Esophagus muscularis mucosa (tissue), 4 donors: Measurements from ENCODE around the gene ANKRD13D. TPM values are rescaled to one million over a fixed set of nuclear protein-coding genes. Genes with fewer than 3 reads are reported as not detected.

Experiments
- DNase-seq: peaks from one replicate; pipeline ENCODE4 v3.0.0-alpha.2; 2017; ENCODE audit errors: extremely low spot score
- H3K27ac ChIP-seq, 4 donors: fragments of 200-600 bp; sonication (generic); replicated peaks in 1 of 4; 1 replicate in 3 of 4; 2 replicates in 1 of 4; pipeline ENCODE4 v1.5.1; 2016 to 2019; ENCODE audit warnings: mild to moderate bottlenecking in 1 of 4
- H3K27me3 ChIP-seq, 4 donors: fragments of 200-600 bp; sonication (generic); one replicate each; pipeline versions ENCODE4 v1.5.1 to v1.6.0; 2016 to 2019
- H3K36me3 ChIP-seq, 4 donors: fragments of 200-600 bp; sonication (generic); one replicate each; pipeline ENCODE4 v1.5.1; 2016 to 2019
- H3K4me1 ChIP-seq, 4 donors: fragments of 200-600 bp; sonication (generic); one replicate each; pipeline ENCODE4 v1.5.1; 2016 to 2019
- H3K4me3 ChIP-seq, 4 donors: fragments of 200-600 bp; sonication (generic); 1 replicate in 2 of 4; 2 replicates in 2 of 4; pipeline ENCODE4 v1.5.1; 2016 to 2019; ENCODE audit warnings: mild to moderate bottlenecking in 4 of 4, moderate library complexity in 1 of 4
- H3K9me3 ChIP-seq, 4 donors: fragments of 200-600 bp; sonication (generic); 1 replicate in 3 of 4; 2 replicates in 1 of 4; pipeline ENCODE4 v1.5.1; 2016 to 2019
- CTCF ChIP-seq, 3 experiments: fragments of 200-600 bp in 2 of 3; fragments of 450-650 bp in 1 of 3; sonication (generic) in 2 of 3; IDR thresholded peaks; one replicate each; pipeline ENCODE4 v1.5.1; 2017 to 2019; ENCODE audit warnings: antibody characterized with exemption in 3 of 3, mild to moderate bottlenecking in 2 of 3, moderate library complexity in 1 of 3
- EP300 ChIP-seq: sonication (generic); formaldehyde crosslinking; IDR thresholded peaks from one replicate; pipeline ENCODE4 v1.6.1; 2017; ENCODE audit warnings: antibody characterized with exemption
- POLR2A ChIP-seq: fragments of 450-650 bp; IDR thresholded peaks from one replicate; pipeline ENCODE4 v1.6.1; 2017; ENCODE audit warnings: antibody characterized with exemption, moderate library complexity, mild to moderate bottlenecking, low read depth
- POLR2AphosphoS5 ChIP-seq, 2 donors: sonication (generic); formaldehyde crosslinking; IDR thresholded peaks; one replicate each; pipeline ENCODE4 v1.6.1; 2017; ENCODE audit warnings: antibody characterized with exemption in 2 of 2
- WGBS: methylation state at CpG from one replicate; pipeline ENCODE4 v1.1.5; 2018; 5-methylcytosine and 5-hydroxymethylcytosine counted together
- intact Hi-C: fragments of 100-400 bp; cut with DNase I; formaldehyde crosslinking; loops from one replicate; pipeline ENCODE4 v1.15.1; 2023
- total RNA-seq, 4 donors: library from RNA; depleted of rRNA; stranded (reverse); fragments of >200 nt; gene quantifications; one replicate each; pipeline versions ENCODE4 v1.1.0 to v1.2.1, GENCODE V29; 2016

Gene ANKRD13D
- total RNA-seq, 4 donors from 2014 or later, result 27.7 to 53.0 (median 39.5) TPM

GRCh38 chr11:67309166-67309565, 20.1 kb downstream of the ANKRD13D start:
- Histone ChIP-seq H3K4me1 (peaks cover 6 to 16% (median 14%) of the 10 kb centered on the region in 4 donors), H3K9me3 (no peaks in the 10 kb centered on the region), H3K4me3 (no peak overlapping the region), H3K27ac (no peak overlapping the region), H3K27me3 (no peaks in the 10 kb centered on the region), H3K36me3 (peaks cover 0 to 52% (median 42%) of the 10 kb centered on the region in 4 donors)
- TF ChIP-seq EP300 (no peak), POLR2A (no peak), POLR2AphosphoS5 (IDR thresholded peaks at IDR 0.05) (no peak), CTCF (IDR thresholded peaks at IDR 0.05) (no peak)
- intact Hi-C loops, result no loop called here
- WGBS, result 100% methylated on average over 3 of the region's 11 CpGs
- DNase-seq, result no peak

- Histone ChIP-seq H3K4me1 (peaks cover under 1 to 11% (median 9%) of the 10 kb centered on the region in 4 donors), H3K4me3 (no peak overlapping the region), H3K36me3 (peaks cover 0 to 52% (median 42%) of the 10 kb centered on the region in 4 donors), H3K9me3 (no peaks in the 10 kb centered on the region), H3K27me3 (no peaks in the 10 kb centered on the region), H3K27ac (no peak overlapping the region)
- intact Hi-C loops, result no loop called here
- DNase-seq, result no peak
- 83% methylated on average over 1 of the region's 14 CpGs for WGBS
- TF ChIP-seq CTCF (IDR thresholded peaks at IDR 0.05) (no peak), POLR2AphosphoS5 (IDR thresholded peaks at IDR 0.05) (no peak), POLR2A (no peak), EP300 (no peak)
Observed at GRCh38 chr11:67309661-67310061, 20.6 kb downstream of the ANKRD13D start.

GRCh38 chr11:67310246-67311050, 21.3 kb downstream of the ANKRD13D start:
- TF ChIP-seq POLR2AphosphoS5 (IDR thresholded peaks at IDR 0.05), result no peak
- TF ChIP-seq CTCF (IDR thresholded peaks at IDR 0.05), result no peak
- TF ChIP-seq POLR2A, result no peak
- TF ChIP-seq EP300, result no peak
- peaks cover 0 to 3% (median 2%) of the 10 kb centered on the region in 4 donors for H3K4me1 ChIP-seq
- no peaks in the 10 kb centered on the region for H3K9me3 ChIP-seq
- no peaks in the 10 kb centered on the region for H3K27me3 ChIP-seq
- no peak overlapping the region for H3K4me3 ChIP-seq
- DNase-seq, result no peak
- H3K27ac ChIP-seq, result no peak overlapping the region
- 98% methylated on average over 12 of the region's 19 CpGs for WGBS
- intact Hi-C loops, result no loop called here
- H3K36me3 ChIP-seq, result peaks cover 0 to 52% (median 42%) of the 10 kb centered on the region in 4 donors

GRCh38 chr11:67311051-67311555, 22.0 kb downstream of the ANKRD13D start:
- H3K36me3 ChIP-seq, result peaks cover 0 to 52% (median 42%) of the 10 kb centered on the region in 4 donors
- TF ChIP-seq CTCF (IDR thresholded peaks at IDR 0.05), result no peak
- TF ChIP-seq POLR2AphosphoS5 (IDR thresholded peaks at IDR 0.05), result no peak
- TF ChIP-seq POLR2A, result no peak
- TF ChIP-seq EP300, result no peak
- intact Hi-C loops, result no loop called here

More at GRCh38 chr11:67311051-67311555, 22.0 kb downstream of the ANKRD13D start:
- H3K4me1 ChIP-seq, result no peaks in the 10 kb centered on the region
- H3K27me3 ChIP-seq, result no peaks in the 10 kb centered on the region
- H3K9me3 ChIP-seq, result no peaks in the 10 kb centered on the region
- 87% methylated on average over 16 of the region's 18 CpGs for WGBS
- DNase-seq, result no peak
- no peak overlapping the region for H3K27ac ChIP-seq
- no peak overlapping the region for H3K4me3 ChIP-seq
